ENCODE data around the gene TSTD2. TPM values are rescaled to one million over a fixed set of nuclear protein-coding genes. Genes with fewer than 3 reads are reported as not detected.

Gene TSTD2
- total RNA-seq, 1 experiment from 2014 or later = 29.7 TPM

- no peak overlapping the region for H3K4me3 ChIP-seq (ENCODE audit: low read depth, low read length, poor library complexity, severe bottlenecking)
- no peaks in the 10 kb centered on the region for H3K36me3 ChIP-seq (ENCODE audit: insufficient read depth, low read length, poor library complexity, severe bottlenecking)
- intact Hi-C loops (cut with micrococcal nuclease; ENCODE audit: unreplicated experiment) = no loop called here
- no peaks in the 10 kb centered on the region for H3K4me1 ChIP-seq (ENCODE audit: insufficient read depth, low read length, poor library complexity, severe bottlenecking)
- POLR2A ChIA-PET (ENCODE audit: low non-redundant PET) = interaction anchor here (0.7 kb wide), 1 partner anchor 1071 kb away, joined by 7 read pairs; no protein-coding TSS in a partner anchor
- peaks cover 2% of the 10 kb centered on the region for H3K27me3 ChIP-seq (replicated peaks; ENCODE audit: insufficient read depth, low read depth, low read length, poor library complexity)
- no peak for DNase-seq (ENCODE audit: low spot score)
- TF ChIP-seq CTCF (conservative IDR thresholded peaks at IDR 0.05; ENCODE audit: low read depth, low read length) (no peak), EZH2 (IDR thresholded peaks at IDR 0.05; ENCODE audit: borderline replicate concordance, low read depth, low read length, poor library complexity, severe bottlenecking) (no peak)
- CTCF ChIA-PET = no interaction called here
- H3K27ac ChIP-seq (ENCODE audit: low read depth, low read length, poor library complexity, severe bottlenecking) = no peak overlapping the region
- no TSS peak for BruUV-seq (replicated peaks)
- no peaks in the 10 kb centered on the region for H3K9me3 ChIP-seq (ENCODE audit: low read depth, low read length, poor library complexity, severe bottlenecking)
Measured at GRCh38 chr9:97557606-97558095, 75.5 kb downstream of the TSTD2 start.

- H3K27me3 ChIP-seq (replicated peaks; ENCODE audit: insufficient read depth, low read depth, low read length, poor library complexity) = peaks cover 7% of the 10 kb centered on the region
- H3K4me3 ChIP-seq (ENCODE audit: low read depth, low read length, poor library complexity, severe bottlenecking) = no peak overlapping the region
- intact Hi-C loops (cut with micrococcal nuclease; ENCODE audit: unreplicated experiment) = no loop called here
- BruUV-seq (replicated peaks) = no TSS peak
- no peaks in the 10 kb centered on the region for H3K4me1 ChIP-seq (ENCODE audit: insufficient read depth, low read length, poor library complexity, severe bottlenecking)
- ChIA-PET POLR2A (ENCODE audit: low non-redundant PET) (no interaction called here), CTCF (no interaction called here)
- no peaks in the 10 kb centered on the region for H3K9me3 ChIP-seq (ENCODE audit: low read depth, low read length, poor library complexity, severe bottlenecking)
- TF ChIP-seq CTCF (conservative IDR thresholded peaks at IDR 0.05; ENCODE audit: low read depth, low read length) (no peak), EZH2 (IDR thresholded peaks at IDR 0.05; ENCODE audit: borderline replicate concordance, low read depth, low read length, poor library complexity, severe bottlenecking) (no peak)
- H3K36me3 ChIP-seq (ENCODE audit: insufficient read depth, low read length, poor library complexity, severe bottlenecking) = no peaks in the 10 kb centered on the region
- no peak overlapping the region for H3K27ac ChIP-seq (ENCODE audit: low read depth, low read length, poor library complexity, severe bottlenecking)
- DNase-seq (ENCODE audit: low spot score) = no peak
Measured at GRCh38 chr9:97556721-97557605, 76.2 kb downstream of the TSTD2 start.

GRCh38 chr9:97556036-97556720 lies 77.0 kb downstream of the TSTD2 start:
- TF ChIP-seq EZH2 (IDR thresholded peaks at IDR 0.05; ENCODE audit: borderline replicate concordance, low read depth, low read length, poor library complexity, severe bottlenecking) (no peak), CTCF (conservative IDR thresholded peaks at IDR 0.05; ENCODE audit: low read depth, low read length) (no peak)
- H3K4me1 ChIP-seq (ENCODE audit: insufficient read depth, low read length, poor library complexity, severe bottlenecking) = no peaks in the 10 kb centered on the region
- H3K36me3 ChIP-seq (ENCODE audit: insufficient read depth, low read length, poor library complexity, severe bottlenecking) = no peaks in the 10 kb centered on the region
- H3K27me3 ChIP-seq (replicated peaks; ENCODE audit: insufficient read depth, low read depth, low read length, poor library complexity) = peaks cover 7% of the 10 kb centered on the region
- H3K9me3 ChIP-seq (ENCODE audit: low read depth, low read length, poor library complexity, severe bottlenecking) = no peaks in the 10 kb centered on the region
- DNase-seq (ENCODE audit: low spot score) = no peak
- no peak overlapping the region for H3K4me3 ChIP-seq (ENCODE audit: low read depth, low read length, poor library complexity, severe bottlenecking)
- BruUV-seq (replicated peaks) = no TSS peak
- CTCF ChIA-PET = no interaction called here
- POLR2A ChIA-PET (ENCODE audit: low non-redundant PET) = no interaction called here
- no peak overlapping the region for H3K27ac ChIP-seq (ENCODE audit: low read depth, low read length, poor library complexity, severe bottlenecking)
- intact Hi-C loops (cut with micrococcal nuclease; ENCODE audit: unreplicated experiment) = no loop called here

Measured in A673 (cell line).